Muscle layer of colon (tissue), 2 donors: ENCODE results near the gene DISC1.

ENCODE experiments used
- H3K27ac ChIP-seq: one replicate; pipeline ENCODE4 v1.7.0; 2013; ENCODE audit warnings: low read depth, mild to moderate bottlenecking, low read length, moderate library complexity
- H3K27me3 ChIP-seq, 2 donors: one replicate each; pipeline ENCODE4 v1.7.0; 2013; ENCODE audit warnings: low read length in 2 of 2, mild to moderate bottlenecking in 2 of 2; ENCODE audit not compliant: insufficient read depth in 2 of 2, control insufficient read depth in 1 of 2
- H3K36me3 ChIP-seq: one replicate; pipeline ENCODE4 v1.7.0; 2013; ENCODE audit warnings: mild to moderate bottlenecking, low read length; ENCODE audit not compliant: insufficient read depth
- H3K4me1 ChIP-seq: one replicate; pipeline ENCODE4 v1.7.0; 2013; ENCODE audit warnings: mild to moderate bottlenecking, low read length; ENCODE audit not compliant: insufficient read depth
- H3K4me3 ChIP-seq, 2 donors: one replicate each; pipeline ENCODE4 v1.7.0; 2013; ENCODE audit warnings: low read length in 2 of 2, low read depth in 1 of 2, mild to moderate bottlenecking in 1 of 2, moderate library complexity in 1 of 2
- H3K9ac ChIP-seq: one replicate; pipeline ENCODE4 v1.7.0; 2013; ENCODE audit warnings: low read length
- H3K9me3 ChIP-seq: one replicate; pipeline ENCODE4 v1.7.0; 2013; ENCODE audit warnings: mild to moderate bottlenecking, low read length
- donor health status: abdominal sarcoma.
- donor health status: Adenocarcinoma of cecum.

Gene DISC1

GRCh38 chr1:231985296-231986023 is 358.9 kb downstream of the DISC1 start:
- Histone ChIP-seq H3K36me3 (no peaks in the 10 kb centered on the region), H3K9ac (no peak overlapping the region), H3K4me3 (no peak overlapping the region), H3K4me1 (no peaks in the 10 kb centered on the region), H3K9me3 (no peaks in the 10 kb centered on the region), H3K27me3 (no peaks in the 10 kb centered on the region), H3K27ac (no peak overlapping the region)

- Histone ChIP-seq H3K27ac (no peak overlapping the region), H3K9ac (no peak overlapping the region), H3K4me1 (peaks cover 4% of the 10 kb centered on the region)
Observed at GRCh38 chr1:231986631-231987336, 360.2 kb downstream of the DISC1 start.

GRCh38 chr1:231990388-231990787 is 363.8 kb downstream of the DISC1 start:
- H3K27ac ChIP-seq = no peak overlapping the region
- peaks cover 4% of the 10 kb centered on the region for H3K4me1 ChIP-seq
- no peak overlapping the region for H3K9ac ChIP-seq
- H3K4me3 ChIP-seq = no peak overlapping the region
- H3K36me3 ChIP-seq = no peaks in the 10 kb centered on the region
- no peaks in the 10 kb centered on the region for H3K27me3 ChIP-seq
- H3K9me3 ChIP-seq = no peaks in the 10 kb centered on the region

More at GRCh38 chr1:231986631-231987336, 360.2 kb downstream of the DISC1 start:
- Histone ChIP-seq H3K9me3 (no peaks in the 10 kb centered on the region), H3K4me3 (no peak overlapping the region), H3K36me3 (no peaks in the 10 kb centered on the region), H3K27me3 (no peaks in the 10 kb centered on the region)

- Histone ChIP-seq H3K4me3 (no peak overlapping the region), H3K9me3 (no peaks in the 10 kb centered on the region), H3K4me1 (peaks cover 4% of the 10 kb centered on the region), H3K27me3 (no peaks in the 10 kb centered on the region), H3K9ac (no peak overlapping the region), H3K27ac (no peak overlapping the region), H3K36me3 (no peaks in the 10 kb centered on the region)
Observed at GRCh38 chr1:231991231-231991630, 364.6 kb downstream of the DISC1 start.

- Histone ChIP-seq H3K27me3 (no peaks in the 10 kb centered on the region), H3K9ac (no peak overlapping the region), H3K9me3 (no peaks in the 10 kb centered on the region), H3K4me1 (peaks cover 4% of the 10 kb centered on the region), H3K4me3 (no peak overlapping the region), H3K27ac (no peak overlapping the region), H3K36me3 (no peaks in the 10 kb centered on the region)
Observed at GRCh38 chr1:231993968-231994455, 367.4 kb downstream of the DISC1 start.

- no peak overlapping the region for H3K27ac ChIP-seq
- H3K27me3 ChIP-seq = no peaks in the 10 kb centered on the region
- no peaks in the 10 kb centered on the region for H3K4me1 ChIP-seq
- no peaks in the 10 kb centered on the region for H3K36me3 ChIP-seq
- no peak overlapping the region for H3K9ac ChIP-seq
- H3K9me3 ChIP-seq = no peaks in the 10 kb centered on the region
- no peak overlapping the region for H3K4me3 ChIP-seq
Observed at GRCh38 chr1:231998791-231999190, 372.2 kb downstream of the DISC1 start.

GRCh38 chr1:232005300-232005699 is 378.7 kb downstream of the DISC1 start:
- Histone ChIP-seq H3K36me3 (no peaks in the 10 kb centered on the region), H3K27ac (no peak overlapping the region), H3K9me3 (no peaks in the 10 kb centered on the region), H3K4me1 (no peaks in the 10 kb centered on the region), H3K9ac (no peak overlapping the region), H3K27me3 (no peaks in the 10 kb centered on the region), H3K4me3 (no peak overlapping the region)

GRCh38 chr1:232009741-232010140 is 383.2 kb downstream of the DISC1 start:
- Histone ChIP-seq H3K36me3 (no peaks in the 10 kb centered on the region), H3K27ac (no peak overlapping the region), H3K9me3 (no peaks in the 10 kb centered on the region), H3K27me3 (no peaks in the 10 kb centered on the region), H3K4me1 (peaks cover 27% of the 10 kb centered on the region), H3K4me3 (no peak overlapping the region), H3K9ac (no peak overlapping the region)

GRCh38 chr1:232011961-232012360 is 385.4 kb downstream of the DISC1 start:
- Histone ChIP-seq H3K27me3 (no peaks in the 10 kb centered on the region), H3K36me3 (no peaks in the 10 kb centered on the region), H3K27ac (peak overlapping the region; percentile 18), H3K4me1 (peaks cover 37% of the 10 kb centered on the region), H3K4me3 (no peak overlapping the region), H3K9ac (no peak overlapping the region), H3K9me3 (no peaks in the 10 kb centered on the region)

GRCh38 chr1:232012773-232013386 is 386.3 kb downstream of the DISC1 start:
- Histone ChIP-seq H3K36me3 (no peaks in the 10 kb centered on the region), H3K27ac (peak overlapping the region; percentile 18), H3K4me1 (peaks cover 44% of the 10 kb centered on the region), H3K27me3 (no peaks in the 10 kb centered on the region), H3K9me3 (no peaks in the 10 kb centered on the region), H3K9ac (no peak overlapping the region), H3K4me3 (peak overlapping the region in 1 of 2 donors; percentile 30)

GRCh38 chr1:232014941-232015340 is 388.4 kb downstream of the DISC1 start:
- no peak overlapping the region for H3K4me3 ChIP-seq
- peaks cover 44% of the 10 kb centered on the region for H3K4me1 ChIP-seq
- H3K27ac ChIP-seq = no peak overlapping the region
- no peak overlapping the region for H3K9ac ChIP-seq
- H3K27me3 ChIP-seq = no peaks in the 10 kb centered on the region
- no peaks in the 10 kb centered on the region for H3K36me3 ChIP-seq
- H3K9me3 ChIP-seq = no peaks in the 10 kb centered on the region
